GM03348 (cell line): ENCODE measurements around the gene PRICKLE4.

Experiments used
- DNase-seq: peaks from one replicate; pipeline ENCODE4 v3.0.0; 2012; ENCODE audit warnings: low spot score

PRICKLE4 gene, protein sequence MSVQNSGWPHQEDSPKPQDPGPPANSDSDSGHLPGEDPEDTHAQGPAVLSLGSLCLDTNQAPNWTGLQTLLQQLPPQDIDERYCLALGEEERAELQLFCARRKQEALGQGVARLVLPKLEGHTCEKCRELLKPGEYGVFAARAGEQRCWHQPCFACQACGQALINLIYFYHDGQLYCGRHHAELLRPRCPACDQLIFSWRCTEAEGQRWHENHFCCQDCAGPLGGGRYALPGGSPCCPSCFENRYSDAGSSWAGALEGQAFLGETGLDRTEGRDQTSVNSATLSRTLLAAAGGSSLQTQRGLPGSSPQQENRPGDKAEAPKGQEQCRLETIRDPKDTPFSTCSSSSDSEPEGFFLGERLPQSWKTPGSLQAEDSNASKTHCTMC

DNA sequence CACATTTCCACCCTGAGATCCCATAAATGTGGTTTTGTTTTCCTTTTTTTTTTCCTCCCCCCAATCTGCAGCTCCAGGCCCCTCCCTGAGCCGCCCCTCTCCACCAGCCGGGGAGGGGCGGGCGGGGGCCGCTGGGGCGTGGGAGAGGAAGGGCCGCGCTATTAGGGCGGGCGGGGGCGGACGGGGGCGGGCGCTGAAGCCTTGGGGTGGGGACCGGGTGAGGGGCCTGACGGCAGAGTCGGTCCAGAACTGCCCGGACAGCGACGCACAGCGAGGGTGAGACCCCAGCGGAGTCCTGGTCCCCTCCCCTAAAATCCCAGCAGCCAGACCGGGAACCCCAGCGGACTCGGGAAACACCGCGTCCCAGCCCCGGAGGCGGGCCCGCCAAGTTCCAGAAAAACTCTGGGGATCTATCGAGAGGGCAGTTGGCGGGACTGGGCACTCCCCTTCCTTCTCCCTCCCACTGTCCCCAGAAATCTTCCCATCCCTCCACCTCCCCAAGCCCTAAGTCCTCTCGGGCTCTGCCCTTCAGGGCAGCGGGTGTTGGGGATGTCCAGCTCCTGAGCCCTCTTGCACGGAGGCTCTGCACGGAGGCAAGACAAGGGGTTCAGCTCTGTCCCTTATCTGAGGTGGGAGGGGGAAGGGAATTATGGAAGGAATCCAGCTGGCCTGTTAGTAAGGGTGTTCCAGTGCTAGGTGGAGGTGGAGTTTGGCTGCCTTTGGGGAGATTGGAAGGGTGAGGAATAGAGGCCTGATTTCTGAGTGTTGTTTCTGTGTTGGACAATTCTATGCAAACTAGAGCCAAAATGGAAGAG, at the start of gene PRICKLE4:
Gene PRICKLE4, plus strand, starts transcription at position 232 of the 815 bp plus-strand sequence. CDS start 2,692 bp downstream, outside the sequence.
- DNase-seq, result peak; percentile 38

DNA sequence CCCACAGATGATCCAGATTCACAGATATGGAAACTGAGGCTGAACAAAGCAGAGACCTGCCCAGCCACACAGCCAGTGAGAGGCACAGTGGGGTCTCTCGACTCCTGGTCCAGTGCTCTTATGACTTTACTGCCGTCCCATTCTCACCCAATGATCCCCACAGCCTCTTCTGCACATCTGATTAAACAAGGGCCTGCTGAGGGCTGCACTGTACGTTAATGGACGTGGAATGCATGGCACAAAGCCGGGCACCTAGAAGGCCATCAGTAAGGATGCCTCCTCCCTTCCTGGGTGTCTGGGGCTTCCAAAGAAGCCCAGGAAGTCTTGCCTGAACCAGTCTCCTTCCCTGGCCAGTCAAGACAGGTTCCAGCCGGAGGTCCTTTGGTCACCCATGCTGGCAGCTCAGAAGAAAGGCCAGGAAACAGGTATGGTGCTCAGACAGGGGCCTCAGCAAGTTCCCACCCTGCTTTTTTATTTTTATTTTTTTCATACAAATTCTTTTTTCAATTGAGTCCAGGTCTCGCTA, 49.0 kb upstream of the PRICKLE4 start:
- no peak for DNase-seq

DNA sequence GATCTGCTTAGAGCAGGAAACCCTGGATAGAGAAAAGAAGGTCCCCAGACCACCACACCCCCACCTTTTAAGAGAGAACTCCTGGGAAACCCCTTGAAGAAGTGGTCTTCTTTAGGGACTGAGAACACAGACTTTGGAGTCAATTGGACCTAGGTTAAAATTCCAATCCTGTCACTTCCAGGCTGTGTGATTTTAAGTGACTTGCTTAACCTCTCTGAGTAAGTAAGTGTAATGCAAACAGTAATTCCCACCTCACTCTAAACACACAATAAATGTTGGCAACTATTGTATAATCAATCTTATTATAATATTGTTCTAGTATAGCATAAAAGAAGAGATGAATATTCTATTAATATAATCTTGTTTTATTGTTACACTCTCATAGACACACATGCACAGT, 48.4 kb upstream of the PRICKLE4 start:
- DNase-seq, result no peak

DNA sequence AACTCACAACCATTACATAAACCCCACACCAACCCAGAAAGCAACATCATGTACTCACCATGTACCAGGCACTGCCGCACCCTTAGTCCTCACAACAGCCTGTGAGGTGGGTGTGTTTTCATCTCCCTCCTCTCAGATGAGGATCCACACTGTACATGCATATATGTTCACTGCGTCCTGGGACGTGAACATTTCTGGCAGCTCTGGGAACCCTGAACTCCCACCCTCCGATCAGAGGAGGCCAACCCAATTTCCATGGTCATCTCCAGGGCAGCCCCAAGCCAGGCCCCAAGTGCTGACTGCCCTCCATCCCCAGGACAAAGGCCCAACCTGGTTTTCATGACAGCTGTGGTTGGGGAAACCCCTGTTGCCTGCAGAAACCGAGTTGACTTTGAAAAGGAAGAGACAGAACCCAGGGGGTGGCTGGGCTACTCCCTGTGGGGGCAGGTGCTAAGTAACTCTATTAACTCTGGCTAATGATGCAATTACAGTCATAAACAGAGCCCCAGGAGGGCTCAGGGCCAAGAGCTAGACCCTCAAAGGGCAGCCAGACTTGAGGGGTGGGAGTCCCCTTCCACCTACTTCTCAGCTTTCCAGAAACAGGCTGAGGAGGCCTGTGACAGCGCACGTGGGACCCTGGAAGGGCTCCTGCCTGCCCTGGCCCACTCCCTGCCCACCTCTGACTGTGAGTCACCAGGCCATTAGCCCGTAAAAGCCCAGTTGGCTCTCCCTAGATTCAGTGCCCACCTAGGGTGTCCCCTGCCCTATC, 47.8 kb upstream of the PRICKLE4 start:
- DNase-seq, result no peak

DNA sequence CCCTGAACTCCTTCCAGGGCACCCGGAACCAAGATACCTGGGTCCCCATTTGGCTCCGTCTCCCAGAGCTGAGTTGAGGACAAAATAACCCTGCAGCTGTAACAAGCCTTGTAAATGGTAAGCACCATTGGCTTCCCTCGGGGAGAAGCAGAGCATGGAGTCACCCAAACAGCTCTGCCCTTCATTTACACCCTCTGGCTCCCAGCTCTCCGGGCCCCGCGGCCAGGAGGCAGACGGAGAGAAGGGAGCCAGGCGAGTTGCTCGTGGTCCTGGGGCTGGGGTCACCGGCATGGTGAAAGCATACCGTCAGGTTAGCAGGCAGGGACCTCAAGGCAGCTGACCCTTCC, 47.2 kb upstream of the PRICKLE4 start:
- DNase-seq, result no peak

DNA sequence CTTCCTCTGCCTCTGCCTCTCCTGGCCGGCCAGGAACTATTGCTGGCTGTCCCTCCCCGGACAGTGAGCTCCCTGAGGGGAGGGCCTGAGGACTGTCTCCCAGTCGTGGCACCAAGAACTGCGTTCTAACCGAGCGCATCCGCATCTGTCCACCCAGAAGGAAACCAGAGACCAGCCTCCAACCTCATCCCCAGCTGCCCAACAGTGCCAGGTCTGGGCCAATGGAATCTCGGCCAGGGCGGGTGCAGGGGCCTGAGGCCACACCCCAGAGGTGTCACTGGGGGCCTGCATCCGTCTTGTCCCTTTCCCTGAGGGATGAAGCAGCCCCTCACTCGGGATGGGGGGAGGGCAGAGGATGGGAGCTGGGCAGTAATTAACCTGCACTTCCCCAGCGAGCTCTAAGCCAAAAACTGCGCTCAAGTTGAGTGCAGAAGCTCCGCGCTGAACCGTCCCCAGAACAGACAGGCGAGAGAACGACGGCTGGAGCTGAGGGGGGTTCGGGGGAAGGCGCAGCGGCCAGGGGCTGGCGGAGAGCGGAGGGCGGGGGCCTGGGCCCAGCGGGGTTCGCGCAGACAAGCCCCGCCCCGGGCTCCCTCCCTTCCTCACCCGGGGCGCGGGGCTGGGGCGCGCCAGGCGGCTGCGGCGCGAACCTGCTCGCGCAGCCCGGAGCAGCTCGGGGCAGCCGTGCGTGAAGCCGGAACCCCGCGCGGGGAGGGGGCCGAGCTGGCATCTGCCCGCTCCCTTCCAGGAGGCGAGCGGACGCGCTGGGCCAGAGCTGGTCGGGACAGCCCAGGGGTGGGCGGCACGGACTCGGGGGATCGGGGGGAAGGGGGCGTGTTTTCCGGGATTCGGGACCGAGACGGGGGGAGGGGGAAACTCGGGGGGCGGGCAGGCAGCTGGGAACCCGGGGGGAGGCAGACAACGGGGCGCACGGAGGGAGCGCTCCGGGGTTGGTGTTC, 46.6 kb upstream of the PRICKLE4 start:
- peak; percentile 94 for DNase-seq

DNA sequence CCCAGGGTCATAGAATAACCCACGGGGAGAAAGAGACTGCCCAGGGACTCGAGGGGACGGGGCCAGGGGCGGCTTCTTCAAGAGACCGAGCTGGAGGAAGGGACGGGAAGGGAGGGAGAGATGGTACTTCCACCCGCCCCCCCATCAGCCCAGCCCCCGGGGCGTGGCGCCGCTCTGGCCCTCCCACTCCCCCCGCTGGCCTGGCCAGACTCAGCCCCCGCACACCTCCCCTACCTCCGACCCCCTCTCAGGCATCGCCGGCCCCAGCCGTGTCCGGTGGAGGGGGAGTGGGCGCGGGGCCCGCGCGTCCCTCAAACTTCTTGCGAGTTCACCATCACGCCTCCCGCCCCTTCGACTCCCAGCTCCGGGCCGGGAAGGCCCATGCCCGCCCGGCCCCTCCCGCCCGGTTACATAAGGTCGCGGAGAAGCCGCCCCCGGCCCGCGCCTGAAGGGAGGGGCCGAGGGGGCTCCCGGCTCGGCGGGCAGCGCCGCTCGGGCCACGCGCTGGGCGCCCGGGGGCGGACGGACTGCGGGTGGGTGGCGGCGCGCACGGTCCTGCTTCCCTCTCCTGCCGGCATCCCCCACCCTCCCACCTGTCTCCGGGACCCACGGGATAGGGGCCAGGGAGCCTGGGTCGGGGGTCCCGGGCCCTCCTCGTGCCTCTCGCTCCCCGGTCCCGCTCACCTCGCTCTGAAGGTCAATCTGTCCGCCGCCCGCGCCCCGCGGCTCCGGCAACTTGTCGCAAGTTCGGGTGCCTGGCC, 45.7 kb upstream of the PRICKLE4 start:
- peak; percentile 95 for DNase-seq

DNA sequence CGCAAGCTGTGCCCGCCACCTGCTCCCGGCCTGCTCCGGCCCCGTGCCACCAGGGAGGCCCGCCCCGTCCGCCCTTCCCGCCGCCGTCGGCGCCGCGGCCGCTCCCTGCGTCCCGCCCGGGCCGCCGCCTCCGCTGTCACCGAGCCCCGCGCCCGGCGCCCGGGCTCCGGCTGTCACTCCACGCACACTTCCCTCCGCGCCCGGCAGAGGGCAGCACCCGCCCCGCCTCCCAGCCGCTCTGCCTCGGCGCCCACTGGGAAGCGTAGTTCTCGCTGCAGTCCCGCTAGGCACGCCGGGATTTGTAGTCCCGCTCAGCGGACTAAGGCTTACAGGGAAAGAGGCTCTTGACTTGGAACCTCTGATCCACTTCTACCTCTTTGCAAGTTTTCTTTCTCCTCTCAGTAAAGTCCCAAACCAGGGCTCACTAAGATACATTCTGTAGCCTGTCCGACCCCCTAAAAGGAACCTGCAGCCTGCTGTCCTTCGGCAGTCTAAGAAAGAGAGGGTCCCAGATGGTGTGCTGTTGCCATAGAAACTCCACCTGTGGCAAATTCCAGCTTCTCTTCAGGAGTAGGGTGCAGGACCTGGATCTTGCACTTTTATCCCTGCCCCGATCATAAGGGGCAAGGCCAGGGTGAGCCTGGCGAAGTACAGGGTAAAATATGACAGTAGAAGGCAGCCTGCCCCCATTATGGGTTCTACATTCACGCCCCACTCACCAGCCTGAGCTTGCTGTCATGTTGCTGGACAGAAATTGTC, 45.0 kb upstream of the PRICKLE4 start, which contains the start of gene TFEB:
Gene TFEB, minus strand, starts transcription at position 182 of the 759 bp plus-strand sequence. CDS start 44,395 bp downstream, outside the sequence.
- peak; percentile 98 for DNase-seq

DNA sequence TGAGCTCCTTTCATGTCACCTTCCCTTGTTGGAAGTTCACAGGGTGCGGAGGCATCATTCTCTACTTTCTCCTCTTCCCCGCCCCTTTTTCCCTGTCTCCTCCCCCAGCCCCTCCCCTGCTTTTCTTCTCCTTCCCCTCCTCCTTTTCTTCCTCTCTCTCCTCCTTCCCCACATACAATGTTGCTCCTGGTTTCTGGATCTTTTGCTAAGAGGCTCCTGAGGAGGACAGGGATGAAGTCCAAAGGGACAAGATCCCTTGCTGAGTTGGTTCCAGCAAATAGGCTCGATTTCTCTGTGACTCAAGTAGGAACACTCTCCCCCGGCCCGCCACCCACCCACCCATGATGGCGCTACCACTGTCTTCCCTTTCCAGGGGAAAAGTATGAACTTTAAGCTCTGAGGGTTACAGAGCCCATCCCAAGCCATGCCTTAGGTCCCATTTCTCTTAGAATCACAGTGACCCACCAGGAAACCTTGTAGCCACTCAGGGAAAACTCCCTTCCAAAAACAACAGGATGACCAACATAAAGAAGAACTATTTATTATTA, 44.3 kb upstream of the PRICKLE4 start:
- DNase-seq, result no peak

DNA sequence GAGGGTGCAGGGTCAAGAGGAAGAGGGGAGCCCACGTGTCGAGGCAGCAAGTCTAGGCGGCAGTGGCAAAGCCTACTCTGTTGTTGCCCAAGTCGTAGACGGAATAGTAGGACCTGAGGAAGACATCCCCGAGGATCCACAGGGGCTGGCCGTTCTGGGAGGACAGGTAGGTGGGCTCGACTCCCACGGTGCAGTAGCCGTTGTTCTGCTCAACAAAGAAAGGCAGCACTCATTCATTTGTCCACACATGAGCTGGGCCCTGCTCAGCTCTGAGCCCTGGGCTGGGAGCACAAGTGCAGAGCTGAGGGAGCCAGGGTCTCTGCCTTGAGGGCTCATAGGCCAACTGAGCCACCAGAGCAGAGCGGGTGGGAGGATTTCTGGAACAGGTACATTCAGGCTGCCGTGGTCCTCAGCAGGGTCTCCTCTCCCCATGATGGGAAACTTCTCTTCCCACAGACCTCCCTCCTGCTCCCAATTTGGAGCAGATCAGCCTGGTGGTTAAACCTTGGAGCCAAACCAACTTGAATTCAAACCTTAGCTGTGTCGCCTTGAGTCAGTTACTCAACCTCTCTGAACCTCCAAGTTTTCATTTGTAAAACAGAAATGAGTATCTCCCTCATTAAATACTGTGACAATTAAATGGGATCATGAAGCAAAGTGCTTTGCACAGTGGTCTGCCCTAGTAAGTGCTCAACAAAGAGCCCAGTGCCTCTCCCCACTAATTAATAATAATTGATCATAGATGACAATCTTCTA, 43.6 kb upstream of the PRICKLE4 start:
- DNase-seq, result no peak

DNA sequence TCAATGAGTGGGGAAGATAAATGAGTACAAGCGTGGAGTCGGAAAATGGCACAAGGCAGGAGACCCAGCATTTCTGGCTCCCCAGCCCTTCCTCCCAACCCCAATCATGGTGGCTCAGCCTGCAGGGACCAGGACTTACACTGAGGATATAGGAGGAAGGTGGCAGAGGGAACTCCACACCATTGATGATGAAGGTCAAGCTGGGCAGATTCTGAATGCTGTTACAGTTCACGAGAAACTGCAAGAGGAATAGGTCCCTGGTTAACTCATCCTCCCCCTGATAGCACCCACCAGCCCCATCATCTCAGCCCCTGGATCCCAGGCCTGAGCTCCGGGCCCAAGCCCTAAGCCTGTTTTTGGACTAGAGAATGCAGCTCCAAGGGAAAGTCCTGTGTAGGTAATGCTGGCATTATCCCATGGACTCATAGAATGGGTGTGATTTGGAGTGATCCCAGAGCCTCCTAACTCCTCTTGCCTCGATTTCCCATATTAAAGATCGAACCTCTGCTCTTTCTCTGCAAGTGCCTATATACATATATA, 42.9 kb upstream of the PRICKLE4 start:
- DNase-seq, result no peak

DNA sequence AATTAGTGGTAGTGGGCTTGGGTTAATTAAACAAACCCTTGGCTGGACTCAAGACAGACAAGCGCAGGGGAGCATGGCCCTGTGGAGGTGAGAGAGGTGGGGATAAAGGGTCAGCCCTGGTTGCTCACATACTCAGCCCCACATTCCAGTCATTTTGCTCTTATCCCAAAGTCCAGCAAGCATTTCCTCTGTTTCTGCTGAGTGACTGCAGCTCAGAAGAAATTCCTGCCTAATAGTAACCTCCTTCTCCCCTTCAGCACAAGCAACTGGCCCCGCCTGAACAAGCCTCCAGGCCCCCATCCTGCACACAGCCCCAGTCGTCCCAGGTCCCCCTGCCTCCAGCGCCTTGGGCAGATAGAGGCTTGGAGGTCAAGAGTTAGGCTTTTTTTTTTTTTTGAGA, 41.5 kb upstream of the PRICKLE4 start:
- no peak for DNase-seq

DNA sequence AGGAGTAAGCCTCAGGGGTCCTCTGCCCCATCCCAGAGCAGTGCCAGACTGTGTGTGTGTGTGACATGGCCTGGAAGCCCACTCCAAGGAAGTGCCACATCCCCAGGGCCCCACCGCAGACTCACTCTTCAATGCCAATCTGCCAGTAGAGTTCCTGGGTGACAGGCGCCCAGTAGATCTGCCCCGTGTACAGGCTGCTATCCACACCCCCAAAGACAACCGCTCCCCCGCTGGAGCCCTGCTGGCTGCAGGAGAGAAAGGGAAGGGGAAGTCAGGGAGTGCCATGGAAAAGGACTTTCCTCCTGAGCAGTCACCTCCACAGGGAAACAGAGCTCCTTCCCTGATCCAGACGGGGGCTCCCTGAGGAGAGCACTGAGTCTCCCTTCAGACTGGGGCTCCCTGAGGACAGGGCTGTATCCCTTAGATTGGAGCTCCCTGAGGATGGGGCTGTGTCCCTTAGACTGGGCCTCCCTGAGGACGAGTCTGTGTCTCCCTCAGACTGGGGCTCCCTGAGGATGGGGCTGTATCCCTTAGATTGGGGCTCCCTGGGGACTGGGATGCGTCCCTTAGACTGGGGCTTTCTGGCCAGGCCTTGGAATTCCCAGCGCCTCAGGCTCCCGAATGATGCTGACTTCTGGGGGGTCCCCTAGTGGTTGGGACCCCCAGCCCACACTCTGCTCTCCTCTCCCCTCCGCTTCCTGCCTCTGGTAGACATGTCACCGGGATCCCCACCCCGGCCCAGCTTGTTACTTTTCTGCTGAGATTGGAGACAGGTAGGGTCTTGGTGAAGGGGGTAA, 40.0 kb upstream of the PRICKLE4 start:
- DNase-seq, result no peak

DNA sequence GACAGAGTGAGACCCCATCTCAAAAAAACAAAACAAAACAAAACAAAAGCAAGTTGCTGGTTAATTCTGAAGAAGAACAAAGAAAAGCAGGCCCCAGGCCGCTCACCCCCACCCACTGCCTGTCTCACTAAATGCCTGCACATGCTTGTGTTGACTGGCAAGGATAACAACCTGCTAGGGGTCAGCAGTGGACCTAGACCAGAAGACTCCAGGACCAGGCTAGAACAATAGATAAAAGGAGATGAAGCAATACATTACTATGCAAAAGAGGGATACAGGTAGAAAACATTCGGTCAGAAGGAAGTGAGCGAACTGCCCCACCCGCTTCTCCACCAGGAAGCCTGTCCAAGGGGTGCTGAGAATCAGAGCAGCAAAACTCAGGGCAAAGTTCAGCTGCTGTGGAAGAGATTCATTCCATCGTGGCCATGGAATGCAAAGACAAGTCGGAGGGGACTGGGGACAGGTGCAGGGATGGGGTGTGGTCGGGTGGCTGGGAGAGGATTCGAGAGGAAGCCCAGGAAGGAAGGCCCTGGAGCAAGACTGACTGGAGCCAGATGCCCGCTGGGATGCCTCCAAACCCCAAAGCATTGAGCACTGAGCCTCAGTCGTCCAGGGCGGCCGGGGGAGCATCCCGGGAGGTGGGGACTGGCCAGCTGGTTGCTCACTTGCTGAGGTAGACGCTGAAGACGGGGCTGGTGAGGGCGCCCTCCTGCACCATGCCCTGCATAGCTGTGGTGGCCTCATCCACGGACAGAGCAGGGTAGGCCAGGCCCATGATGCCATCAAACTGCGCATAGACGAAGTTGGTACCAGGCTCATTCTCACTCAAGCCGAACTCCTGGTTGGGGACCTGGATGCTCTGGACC, 38.7 kb upstream of the PRICKLE4 start:
- DNase-seq, result no peak

DNA sequence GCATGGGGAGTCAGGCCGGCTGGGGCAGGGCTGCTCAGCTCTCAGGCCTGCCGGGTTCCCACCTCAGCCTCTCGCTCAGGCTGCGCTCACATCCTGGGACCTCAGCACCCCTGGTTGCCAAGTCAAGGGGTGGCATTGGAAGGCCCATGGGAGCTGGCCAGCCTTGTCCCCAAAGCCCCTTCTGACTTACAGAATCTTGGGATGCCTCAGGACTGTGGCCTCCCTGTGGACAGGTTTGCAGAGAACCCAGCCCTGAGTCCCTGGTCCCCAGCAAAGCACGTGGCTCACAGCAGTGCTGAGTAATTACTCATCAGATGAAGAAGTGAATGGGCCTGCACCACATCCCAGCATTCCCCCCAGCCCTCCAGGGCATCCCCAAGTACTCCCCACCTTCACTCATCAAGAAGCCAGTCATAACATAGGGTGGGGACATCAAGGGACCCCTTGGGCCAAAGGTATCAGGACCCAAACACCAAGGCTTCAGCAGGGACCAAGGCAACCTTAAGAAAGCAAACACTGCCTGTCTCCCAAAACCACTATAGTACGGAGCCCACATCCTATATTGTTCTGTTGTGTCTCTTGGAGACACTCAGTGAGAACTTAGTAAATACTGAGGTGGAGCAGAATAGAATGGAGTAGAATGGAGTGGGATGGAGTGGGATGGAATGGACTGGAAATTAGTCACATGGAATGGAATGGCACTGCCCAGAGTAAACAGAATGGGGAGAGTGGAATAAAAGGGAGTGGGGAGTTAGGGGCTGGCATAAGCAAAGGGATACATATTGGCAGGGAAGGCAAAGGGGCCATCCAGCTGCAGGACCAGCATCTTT, 37.0 kb upstream of the PRICKLE4 start:
- DNase-seq, result no peak
